ENCODE data around the gene GALNT9. TPM values are rescaled to one million over a fixed set of nuclear protein-coding genes. Genes with fewer than 3 reads are reported as not detected.
A peak's percentile ranks its signal among the peaks of the same experiment; 100 is the strongest.

The GALNT9 gene
- total RNA-seq, 6 experiments from 2014 or later: not detected

DNA sequence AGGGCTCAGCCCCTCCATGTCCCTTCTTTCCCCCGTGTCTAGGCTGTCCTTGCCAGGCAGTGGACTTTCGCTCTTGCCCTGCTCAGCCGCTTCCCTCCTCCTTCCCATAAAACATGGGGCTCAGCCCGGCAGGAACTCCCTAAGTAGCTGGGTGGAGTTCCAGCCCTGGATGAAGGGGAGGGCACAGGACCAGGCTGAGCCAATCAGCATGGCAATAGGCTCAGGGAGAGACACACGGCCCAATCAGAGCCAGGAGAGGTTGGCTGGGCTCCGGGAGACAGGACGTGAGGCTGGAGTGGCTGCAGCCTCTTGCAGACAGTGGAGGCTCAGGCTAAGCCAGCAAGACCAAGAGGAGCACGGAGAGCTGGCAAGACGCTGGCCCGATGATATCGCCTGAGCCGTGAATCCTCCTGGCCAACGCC is 54.3 kb downstream of the GALNT9 start:
- no peaks in the 10 kb centered on the region for H3K9me3 ChIP-seq
- ATAC-seq (peak; percentile 10 to 36 (median 26)), DNase-seq (no peak)
- H3K27me3 ChIP-seq: no peaks in the 10 kb centered on the region
- 33% methylated on average over 8 of the region's 13 CpGs for WGBS (ENCODE audit: insufficient coverage, low coverage, low lambda C conversion rate, missing lambda C conversion rate)
- intact Hi-C loops (cut with DNase I): no loop called here
- no peak overlapping the region for H3K27ac ChIP-seq
- no peaks in the 10 kb centered on the region for H3K36me3 ChIP-seq
- TF ChIP-seq, protein P1, sequence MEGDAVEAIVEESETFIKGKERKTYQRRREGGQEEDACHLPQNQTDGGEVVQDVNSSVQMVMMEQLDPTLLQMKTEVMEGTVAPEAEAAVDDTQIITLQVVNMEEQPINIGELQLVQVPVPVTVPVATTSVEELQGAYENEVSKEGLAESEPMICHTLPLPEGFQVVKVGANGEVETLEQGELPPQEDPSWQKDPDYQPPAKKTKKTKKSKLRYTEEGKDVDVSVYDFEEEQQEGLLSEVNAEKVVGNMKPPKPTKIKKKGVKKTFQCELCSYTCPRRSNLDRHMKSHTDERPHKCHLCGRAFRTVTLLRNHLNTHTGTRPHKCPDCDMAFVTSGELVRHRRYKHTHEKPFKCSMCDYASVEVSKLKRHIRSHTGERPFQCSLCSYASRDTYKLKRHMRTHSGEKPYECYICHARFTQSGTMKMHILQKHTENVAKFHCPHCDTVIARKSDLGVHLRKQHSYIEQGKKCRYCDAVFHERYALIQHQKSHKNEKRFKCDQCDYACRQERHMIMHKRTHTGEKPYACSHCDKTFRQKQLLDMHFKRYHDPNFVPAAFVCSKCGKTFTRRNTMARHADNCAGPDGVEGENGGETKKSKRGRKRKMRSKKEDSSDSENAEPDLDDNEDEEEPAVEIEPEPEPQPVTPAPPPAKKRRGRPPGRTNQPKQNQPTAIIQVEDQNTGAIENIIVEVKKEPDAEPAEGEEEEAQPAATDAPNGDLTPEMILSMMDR (IDR thresholded peaks at IDR 0.05): no peak
- TF ChIP-seq POLR2A (IDR thresholded peaks at IDR 0.05): no peak
- H3K4me3 ChIP-seq: no peak overlapping the region
- H3K4me1 ChIP-seq: no peaks in the 10 kb centered on the region

DNA sequence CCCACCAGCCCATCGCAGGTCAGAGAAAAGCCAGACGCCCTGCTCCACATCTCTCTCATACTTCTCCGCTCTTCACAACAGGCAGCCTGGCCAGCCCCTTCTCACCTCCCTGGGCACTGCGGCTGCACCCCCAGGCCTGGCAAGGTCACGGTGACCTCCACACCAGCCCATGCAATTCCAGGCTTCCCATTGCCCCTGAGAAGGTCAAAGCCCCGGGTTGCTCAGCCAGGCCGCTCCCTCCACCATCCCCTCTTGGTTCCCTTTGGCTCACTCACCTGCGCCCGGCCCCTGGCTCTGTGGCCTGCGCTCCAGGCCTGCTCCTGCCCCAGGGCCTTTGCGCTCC is 55.4 kb downstream of the GALNT9 start:
- H3K27me3 ChIP-seq: no peaks in the 10 kb centered on the region
- 81% methylated on average over 10 of the region's 11 CpGs for WGBS (ENCODE audit: insufficient coverage, low coverage, low lambda C conversion rate, missing lambda C conversion rate)
- no peak for DNase-seq

DNA sequence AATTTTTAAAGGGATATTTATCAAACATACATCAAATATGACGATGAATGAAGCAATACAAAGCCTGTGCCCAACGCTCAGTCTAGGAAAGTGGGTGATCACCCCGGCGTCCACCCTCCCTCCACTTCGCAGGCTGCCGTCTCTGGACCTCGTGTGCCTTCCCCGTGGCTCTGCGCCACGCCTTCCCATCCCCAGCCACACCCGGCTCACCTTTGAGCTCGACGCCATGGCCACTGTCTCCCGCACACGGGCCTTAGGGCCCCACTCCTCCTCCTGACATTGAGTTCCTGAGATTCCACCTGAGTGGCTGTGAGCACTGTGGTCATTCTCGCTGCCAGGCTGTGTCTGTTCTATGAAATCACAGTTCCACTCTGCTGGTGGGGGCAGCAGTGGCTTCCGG is 56.7 kb downstream of the GALNT9 start:
- Histone ChIP-seq H3K27ac (no peak overlapping the region), H3K4me3 (no peak overlapping the region), H3K36me3 (no peaks in the 10 kb centered on the region), H3K9me3 (no peaks in the 10 kb centered on the region), H3K4me1 (no peaks in the 10 kb centered on the region), H3K27me3 (no peaks in the 10 kb centered on the region)
- no peak for ATAC-seq
- 81% methylated on average over 17 of the region's 17 CpGs for WGBS (ENCODE audit: insufficient coverage, low coverage, low lambda C conversion rate, missing lambda C conversion rate)
- intact Hi-C loops (cut with DNase I): no loop called here
- TF ChIP-seq POLR2A (IDR thresholded peaks at IDR 0.05): no peak
- TF ChIP-seq, protein P1 (IDR thresholded peaks at IDR 0.05): no peak
- DNase-seq: no peak

More for the DNA sequence above, 55.4 kb downstream of the GALNT9 start:
- ATAC-seq: no peak
- TF ChIP-seq POLR2A (IDR thresholded peaks at IDR 0.05): no peak
- TF ChIP-seq, protein P1 (IDR thresholded peaks at IDR 0.05): no peak
- no peaks in the 10 kb centered on the region for H3K9me3 ChIP-seq
- H3K4me3 ChIP-seq: no peak overlapping the region
- intact Hi-C loops (cut with DNase I): no loop called here
- H3K36me3 ChIP-seq: no peaks in the 10 kb centered on the region
- no peak overlapping the region for H3K27ac ChIP-seq
- no peaks in the 10 kb centered on the region for H3K4me1 ChIP-seq

DNA sequence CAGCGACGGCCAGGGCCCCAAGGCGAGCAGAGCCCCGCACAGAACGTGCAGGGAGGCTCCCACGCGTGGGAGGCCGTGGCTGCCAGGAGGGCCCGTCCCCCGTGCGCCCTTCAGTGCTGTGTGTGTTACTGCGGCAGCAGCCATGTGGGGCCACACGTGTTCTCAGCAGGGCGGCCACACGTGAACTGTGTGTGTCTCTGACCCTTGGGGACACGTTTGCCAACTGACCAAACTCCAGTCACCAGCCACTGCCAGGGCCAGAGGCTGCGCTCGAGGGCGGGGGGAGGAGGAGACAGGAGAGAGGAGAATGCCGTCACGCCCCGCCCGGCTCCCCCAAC is 57.7 kb downstream of the GALNT9 start:
- no peaks in the 10 kb centered on the region for H3K4me1 ChIP-seq
- peak; percentile 64 to 91 (median 84) for ATAC-seq
- no peak overlapping the region for H3K27ac ChIP-seq
- no peaks in the 10 kb centered on the region for H3K36me3 ChIP-seq
- H3K4me3 ChIP-seq: no peak overlapping the region
- TF ChIP-seq POLR2A (IDR thresholded peaks at IDR 0.05): no peak
- TF ChIP-seq, protein P1 (IDR thresholded peaks at IDR 0.05): no peak
- peak in 2 of 3 donors; percentile 73 to 90 for DNase-seq
- no peaks in the 10 kb centered on the region for H3K9me3 ChIP-seq
- no peaks in the 10 kb centered on the region for H3K27me3 ChIP-seq
- 40% methylated on average over 3 of the region's 23 CpGs for WGBS (ENCODE audit: insufficient coverage, low coverage, low lambda C conversion rate, missing lambda C conversion rate)
- intact Hi-C loops (cut with DNase I): no loop called here

Data from right lobe of liver (tissue), 6 donors.